HCT116 (cell line): ENCODE data around the gene PLD1.

Experiments
- EZH2 ChIP-seq: fragments of 200-600 bp; sonication (generic); IDR thresholded peaks from 2 replicates; pipeline ENCODE4 v1.6.1; 2017; ENCODE audit warnings: antibody characterized with exemption, mixed run types
- FOSL1 ChIP-seq: IDR thresholded peaks from 2 replicates; pipeline ENCODE4 v1.6.1; 2012; ENCODE audit warnings: low read depth
- POLR2A ChIP-seq: IDR thresholded peaks from 2 replicates; pipeline ENCODE4 v1.7.0; 2011; ENCODE audit warnings: borderline replicate concordance; ENCODE audit not compliant: insufficient read depth, insufficient read length; ENCODE audit errors: extremely low read depth
- TF ChIP-seq, protein P1 (sequence below), 3 experiments: fragments of 200-600 bp in 1 of 3; sonication (generic) in 1 of 3; IDR thresholded peaks in 2 of 3; conservative IDR thresholded peaks in 1 of 3; 2 replicates each; pipeline ENCODE4 v1.5.1; 2012 to 2017; ENCODE audit warnings: low read depth in 2 of 3, low read length in 2 of 3, antibody characterized with exemption in 1 of 3, borderline replicate concordance in 1 of 3, control low read depth in 1 of 3, mild to moderate bottlenecking in 1 of 3, mixed read lengths in 1 of 3, mixed run types in 1 of 3, moderate library complexity in 1 of 3; ENCODE audit not compliant: insufficient read depth in 1 of 3

DNA sequence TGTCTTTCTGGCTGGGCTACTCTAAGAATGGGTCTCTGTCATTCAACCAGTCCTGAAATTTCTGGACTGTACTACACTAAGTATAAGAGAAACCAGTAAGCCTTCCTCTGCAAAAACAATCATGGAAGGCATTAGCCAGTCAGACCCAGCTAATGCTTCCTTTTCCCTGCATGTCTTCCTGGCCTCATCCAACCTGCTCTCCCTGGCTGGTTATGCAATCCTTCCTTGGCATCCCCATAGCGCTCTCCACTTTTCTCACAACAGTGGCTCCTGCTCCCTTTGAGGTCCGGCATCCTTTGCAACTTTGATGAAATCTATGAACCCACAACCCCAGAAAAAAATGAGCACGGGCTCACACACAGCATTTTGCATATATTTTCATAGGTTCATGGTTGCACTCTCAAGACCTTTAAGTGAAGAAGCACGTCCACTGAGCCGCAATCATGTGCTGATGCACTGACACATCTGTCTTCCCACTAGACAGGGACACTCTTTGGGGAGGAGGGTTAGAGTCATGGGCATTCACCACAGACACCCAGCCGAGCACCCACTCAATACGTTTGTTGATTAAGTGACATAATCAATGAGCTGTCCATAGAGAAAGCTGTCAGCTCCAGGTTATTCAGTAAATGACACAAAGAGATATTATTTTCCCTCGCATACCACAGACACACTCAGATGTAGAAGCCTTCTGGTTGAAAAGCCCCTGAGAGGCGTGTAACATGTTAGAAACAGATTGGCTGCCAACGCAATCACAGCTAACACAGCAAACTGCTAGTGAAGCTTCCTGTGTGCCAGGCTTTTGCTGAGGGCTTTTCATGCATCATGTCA, 66.7 kb downstream of the PLD1 start:
- TF ChIP-seq, protein P1, sequence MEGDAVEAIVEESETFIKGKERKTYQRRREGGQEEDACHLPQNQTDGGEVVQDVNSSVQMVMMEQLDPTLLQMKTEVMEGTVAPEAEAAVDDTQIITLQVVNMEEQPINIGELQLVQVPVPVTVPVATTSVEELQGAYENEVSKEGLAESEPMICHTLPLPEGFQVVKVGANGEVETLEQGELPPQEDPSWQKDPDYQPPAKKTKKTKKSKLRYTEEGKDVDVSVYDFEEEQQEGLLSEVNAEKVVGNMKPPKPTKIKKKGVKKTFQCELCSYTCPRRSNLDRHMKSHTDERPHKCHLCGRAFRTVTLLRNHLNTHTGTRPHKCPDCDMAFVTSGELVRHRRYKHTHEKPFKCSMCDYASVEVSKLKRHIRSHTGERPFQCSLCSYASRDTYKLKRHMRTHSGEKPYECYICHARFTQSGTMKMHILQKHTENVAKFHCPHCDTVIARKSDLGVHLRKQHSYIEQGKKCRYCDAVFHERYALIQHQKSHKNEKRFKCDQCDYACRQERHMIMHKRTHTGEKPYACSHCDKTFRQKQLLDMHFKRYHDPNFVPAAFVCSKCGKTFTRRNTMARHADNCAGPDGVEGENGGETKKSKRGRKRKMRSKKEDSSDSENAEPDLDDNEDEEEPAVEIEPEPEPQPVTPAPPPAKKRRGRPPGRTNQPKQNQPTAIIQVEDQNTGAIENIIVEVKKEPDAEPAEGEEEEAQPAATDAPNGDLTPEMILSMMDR (IDR thresholded peaks at IDR 0.05 in 2 of 3, conservative IDR thresholded peaks at IDR 0.05 in 1 of 3; ENCODE audit: borderline replicate concordance in 1 of 3, insufficient read depth in 1 of 3, low read depth in 2 of 3, low read length in 2 of 3): no peak
- no peak for TF ChIP-seq EZH2
- no peak for TF ChIP-seq FOSL1
- TF ChIP-seq POLR2A: no peak
